Psoas muscle (tissue), 8 donors: ENCODE data around the gene COX7B. TPM values are rescaled to one million over a fixed set of nuclear protein-coding genes. Genes with fewer than 3 reads are reported as not detected.
"Not testable (repeated sequence)": the region's sequence is repeated elsewhere in the genome, so short reads cannot be mapped to it uniquely, and the experiment has no call there.

Experiments
- ATAC-seq, 4 donors: fragments of 200-7000 bp; cut with Tn5 transposase; one replicate each; pipeline ENCODE4 v1.9.1; 2020; ENCODE audit warnings: moderate library complexity in 3 of 4, mild to moderate bottlenecking in 2 of 4
- DNase-seq, 2 donors: peaks; one replicate each; pipeline ENCODE4 v3.0.0-alpha.2; 2020
- H3K27ac ChIP-seq: fragments of 200-600 bp; one replicate; pipeline ENCODE4 v1.8.0; 2022
- H3K27me3 ChIP-seq, 3 donors: fragments of 200-600 bp in 1 of 3; one replicate each; pipeline versions ENCODE4 v1.6.1 to v1.8.0; 2013 to 2022; ENCODE audit warnings: low read length in 2 of 3, mild to moderate bottlenecking in 2 of 3, moderate library complexity in 1 of 3; ENCODE audit not compliant: insufficient read depth in 3 of 3
- H3K36me3 ChIP-seq, 2 donors: fragments of 200-600 bp in 1 of 2; one replicate each; pipeline versions ENCODE4 v1.6.1 to v1.8.0; 2013 to 2022; ENCODE audit warnings: low read depth in 1 of 2, mild to moderate bottlenecking in 1 of 2, moderate library complexity in 1 of 2; ENCODE audit not compliant: insufficient read depth in 1 of 2
- H3K4me1 ChIP-seq: fragments of 200-600 bp; one replicate; pipeline ENCODE4 v1.8.0; 2022
- H3K4me3 ChIP-seq: fragments of 200-600 bp; one replicate; pipeline ENCODE4 v1.8.0; 2022; ENCODE audit warnings: mild to moderate bottlenecking
- H3K9me3 ChIP-seq: fragments of 200-600 bp; one replicate; pipeline ENCODE4 v1.8.0; 2022
- CTCF ChIP-seq: fragments of 200-600 bp; IDR thresholded peaks from one replicate; pipeline ENCODE4 v1.8.0; 2022; ENCODE audit warnings: antibody characterized with exemption
- WGBS, 3 donors: extraction: QIAGEN DNeasy Blood & Tissue Kit; methylation state at CpG; one replicate each; pipeline versions ENCODE4 v1.1.6 to v1.1.7; 2013; 5-methylcytosine and 5-hydroxymethylcytosine counted together
- intact Hi-C, 2 donors: fragments of 100-400 bp; cut with DNase I; formaldehyde crosslinking; loops; one replicate each; pipeline versions ENCODE4 v1.11.0 to v1.14.2; 2022
- long read RNA-seq, 2 donors: library from polyadenylated mRNA; unstranded; transcript quantifications; one replicate each; pipeline ENCODE4 v2.0.0, GENCODE V29; 2021
- polyA plus RNA-seq, 3 donors: library from polyadenylated mRNA; stranded (reverse); fragments of 200-250 nt; gene quantifications; one replicate each; pipeline ENCODE4 v1.2.3, GENCODE V29; 2013
- total RNA-seq, 4 donors: library from RNA; stranded (reverse); fragmentation: NEBNext Ultra II Directional in 2 of 4; extraction: Animal tissue kit (Norgen Biotek cat#: 25700) in 2 of 4; gene quantifications; one replicate each; pipeline versions ENCODE4 v1.2.1 to v1.2.4, GENCODE V29; 2021 to 2023
- donor health status: healthy with polysubstance abuse.
- donor health status: DM: no; HTN: no; CAD: no; lungs with moderate emphysema.
- donor health status: Bipolar disorder and iron deficiency.
- donor health status: healthy.
- donor health status: DM: yes; HTN: yes; CAD: no.
- donor health status: DM: no; HTN: no; CAD: no.
- donor health status: DM: no; HTN: no; CAD: no.
- donor health status: DM: yes; HTN: yes; CAD: no.

COX7B gene
- total RNA-seq = 100 to 1,000 TPM; 566 to 780 (median 686) TPM
- polyA plus RNA-seq = 1,000 to 10,000 TPM; 1,144 to 2,052 (median 1,909) TPM
- long read RNA-seq, donor 1, transcript COX7B-203 (3 exons, 2,471 nt) = major isoform, 131 of 142 reads
- long read RNA-seq, donor 1, partial matches to known transcripts = 9 of 142 reads
- long read RNA-seq, donor 1, other reads (novel, unspliced or antisense) = 1 of 142 reads
- long read RNA-seq, donor 2, transcript COX7B-203 (3 exons, 2,471 nt) = major isoform, 111 of 116 reads
- long read RNA-seq, donor 2, partial matches to known transcripts = 0 of 116 reads
- long read RNA-seq, donor 2, other reads (novel, unspliced or antisense) = 0 of 116 reads

GRCh38 chrX:77899081-77899828, at the start of gene COX7B:
Gene COX7B (plus strand): TSS chrX:77899468. CDS start chrX:77899554, 86 bp downstream.
- DNase-seq (peak in 1 of 2 donors; percentile 58), ATAC-seq (peak; percentile 74 to 83 (median 81))
- H3K9me3 ChIP-seq = no peaks in the 10 kb centered on the region
- peaks cover 6% of the 10 kb centered on the region for H3K4me1 ChIP-seq
- peaks cover 0 to 4% (median 0%) of the 10 kb centered on the region in 3 donors for H3K27me3 ChIP-seq
- H3K4me3 ChIP-seq = peak within 1 kb of the TSS; percentile 72
- peaks cover 0 to 26% of the 10 kb centered on the region in 2 donors for H3K36me3 ChIP-seq
- TF ChIP-seq CTCF = peak; percentile 34
- H3K27ac ChIP-seq = peak within 1 kb of the TSS; percentile 89
- intact Hi-C loops = loop anchor here in 1 of 2 donors (10.0 kb wide), 1 partner anchor 206 kb away; the partner anchor contains the start of gene PGK1
- WGBS, 3 donors = 0 to 37% (median 0%) methylated on average over 28 of the region's 28 CpGs

GRCh38 chrX:77875372-77875771, 23.9 kb upstream of the COX7B start:
- intact Hi-C loops = no loop called here
- no peak for ATAC-seq
- 93 to 96% (median 96%) methylated on average over 8 of the region's 8 CpGs for WGBS, 3 donors

GRCh38 chrX:77881418-77881817, 17.9 kb upstream of the COX7B start:
- H3K4me1 ChIP-seq, H3K4me3 ChIP-seq, H3K27me3 ChIP-seq, DNase-seq, H3K36me3 ChIP-seq, H3K9me3 ChIP-seq, ATAC-seq, intact Hi-C loops, H3K27ac ChIP-seq: not testable (repeated sequence)
- WGBS, 3 donors = 83 to 87% (median 85%) methylated on average over 3 to 4 of the region's 4 CpGs

More at GRCh38 chrX:77875372-77875771, 23.9 kb upstream of the COX7B start:
- Histone ChIP-seq H3K36me3 (peaks cover 0 to 26% of the 10 kb centered on the region in 2 donors), H3K27ac (no peak overlapping the region), H3K4me1 (no peaks in the 10 kb centered on the region), H3K4me3 (no peak overlapping the region), H3K9me3 (no peaks in the 10 kb centered on the region), H3K27me3 (no peaks in the 10 kb centered on the region)
- no peak for TF ChIP-seq CTCF
- DNase-seq = no peak

- 91 to 94% (median 94%) methylated on average over 2 of the region's 2 CpGs for WGBS, 3 donors
- Histone ChIP-seq H3K9me3 (no peaks in the 10 kb centered on the region), H3K4me3 (no peak overlapping the region), H3K27ac (no peak overlapping the region), H3K36me3 (peaks cover 0 to 4% of the 10 kb centered on the region in 2 donors), H3K27me3 (peaks cover 0 to 4% (median 0%) of the 10 kb centered on the region in 3 donors), H3K4me1 (no peaks in the 10 kb centered on the region)
- ATAC-seq (no peak), DNase-seq (no peak)
- no peak for TF ChIP-seq CTCF
- intact Hi-C loops = loop anchor here in 1 of 2 donors (10.0 kb wide), 1 partner anchor 212 kb away; the partner anchor contains the start of gene PGK1
Measured at GRCh38 chrX:77892887-77893286, 6.4 kb upstream of the COX7B start.

GRCh38 chrX:77893713-77894112, 5.6 kb upstream of the COX7B start:
- Histone ChIP-seq H3K27ac (no peak overlapping the region), H3K4me3 (peak overlapping the region; percentile 78), H3K36me3 (peaks cover 0 to 4% of the 10 kb centered on the region in 2 donors), H3K4me1 (no peaks in the 10 kb centered on the region), H3K9me3 (no peaks in the 10 kb centered on the region), H3K27me3 (peaks cover 0 to 4% (median 0%) of the 10 kb centered on the region in 3 donors)
- TF ChIP-seq CTCF = no peak
- intact Hi-C loops = loop anchor here in 1 of 2 donors (10.0 kb wide), 1 partner anchor 211 kb away; the partner anchor contains the start of gene PGK1
- DNase-seq (no peak), ATAC-seq (no peak)
- 67 to 80% (median 73%) methylated on average over 10 of the region's 10 CpGs for WGBS, 3 donors
